Measurements from ENCODE around the gene KLHL10.
"Not testable (repeated sequence)": the region's sequence is repeated elsewhere in the genome, so short reads cannot be mapped to it uniquely, and the experiment has no call there.

Gene KLHL10

DNA sequence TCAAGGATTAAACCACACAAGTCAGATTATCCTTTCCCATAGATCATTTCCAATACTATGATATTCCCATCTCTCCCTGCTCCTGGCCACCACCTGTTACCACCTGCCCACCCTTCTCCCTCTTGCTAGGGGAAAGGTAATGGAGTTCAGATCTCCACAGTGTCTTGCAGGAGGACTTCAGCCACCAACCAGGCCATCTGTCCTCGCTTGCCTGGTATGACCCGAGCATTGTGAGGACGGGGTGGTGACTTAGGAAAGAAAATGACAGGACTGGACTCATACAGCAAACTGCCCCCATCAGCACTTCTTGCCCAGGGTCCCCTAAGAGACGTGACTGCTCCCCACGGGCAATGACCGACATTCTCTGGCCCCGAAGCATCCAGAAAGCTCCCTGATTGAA is 14.0 kb upstream of the KLHL10 start:
- Mint-ChIP-seq H3K27ac (peak overlapping the region; percentile 31), H3K4me1 (peaks cover 4 to 6% of the 10 kb centered on the region in 2 donors), H3K27me3 (peaks cover 0 to 15% of the 10 kb centered on the region in 2 donors), H3K4me3 (no peak overlapping the region), H3K9me3 (no peaks in the 10 kb centered on the region), H3K36me3 (peaks cover 10 to 13% of the 10 kb centered on the region in 2 donors)
- ATAC-seq (replicated peaks) (no peak), DNase-seq (no peak)

DNA sequence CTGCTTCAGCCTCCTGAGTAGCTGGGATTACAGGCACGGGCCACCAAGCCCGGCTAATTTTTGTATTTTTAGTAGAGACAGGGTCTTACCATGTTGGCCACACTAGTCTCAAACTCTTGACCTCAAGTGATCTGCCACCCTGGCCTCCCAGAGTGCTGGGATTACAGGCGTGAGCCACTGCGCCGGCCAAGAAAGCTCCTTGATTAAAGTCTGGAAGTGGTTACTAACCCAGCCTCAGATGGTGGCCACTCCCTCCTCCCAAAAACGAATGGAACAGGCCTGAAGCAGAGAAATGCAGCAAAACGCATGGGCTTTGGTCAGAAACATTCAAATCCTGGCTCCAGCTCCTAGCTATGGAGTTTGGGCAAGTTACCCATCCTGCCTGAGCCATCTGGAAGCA is 13.5 kb upstream of the KLHL10 start:
- H3K4me1 Mint-ChIP-seq = peaks cover 4 to 6% of the 10 kb centered on the region in 2 donors
- H3K4me3 Mint-ChIP-seq = no peak overlapping the region
- ATAC-seq (replicated peaks) (no peak), DNase-seq (no peak)
- peak overlapping the region; percentile 31 for H3K27ac Mint-ChIP-seq
- H3K36me3 Mint-ChIP-seq = peaks cover 14 to 19% of the 10 kb centered on the region in 2 donors
- H3K9me3 Mint-ChIP-seq = no peaks in the 10 kb centered on the region
- H3K27me3 Mint-ChIP-seq = peaks cover 0 to 15% of the 10 kb centered on the region in 2 donors

DNA sequence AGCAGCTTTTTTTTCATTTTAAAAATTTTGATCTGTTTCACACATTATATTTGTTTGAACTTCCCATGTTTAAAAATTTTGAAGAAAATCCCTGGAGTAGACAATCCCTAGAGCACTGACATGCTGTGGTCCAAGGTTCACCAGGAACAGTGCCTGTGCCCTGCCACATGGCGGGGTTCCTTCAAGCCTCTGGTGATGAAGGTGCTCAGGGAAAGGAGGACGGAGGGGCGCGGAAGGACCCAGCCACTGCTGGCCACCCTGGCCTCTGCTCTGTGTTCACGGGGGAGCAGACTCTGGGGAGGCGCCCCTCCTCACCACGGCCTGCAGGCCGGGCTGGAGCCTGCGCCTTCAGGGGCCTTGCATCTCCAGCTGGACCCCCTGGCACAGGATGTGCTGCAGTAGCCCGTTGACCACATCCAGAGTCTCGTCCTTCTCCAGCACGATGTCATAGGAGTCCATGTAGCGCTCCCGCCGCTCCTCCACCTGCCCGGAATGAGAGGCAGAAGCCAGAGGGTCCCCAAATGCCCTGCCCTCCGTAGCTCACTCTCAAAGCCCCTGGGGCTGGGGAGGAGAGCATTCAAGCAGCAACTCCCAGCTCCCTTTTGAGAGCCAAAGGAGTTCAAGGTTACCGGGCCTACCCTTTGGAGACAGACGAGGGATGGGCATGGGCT is 12.3 kb upstream of the KLHL10 start:
- peak overlapping the region; percentile 47 for H3K27ac Mint-ChIP-seq
- ATAC-seq (replicated peaks) = no peak

DNA sequence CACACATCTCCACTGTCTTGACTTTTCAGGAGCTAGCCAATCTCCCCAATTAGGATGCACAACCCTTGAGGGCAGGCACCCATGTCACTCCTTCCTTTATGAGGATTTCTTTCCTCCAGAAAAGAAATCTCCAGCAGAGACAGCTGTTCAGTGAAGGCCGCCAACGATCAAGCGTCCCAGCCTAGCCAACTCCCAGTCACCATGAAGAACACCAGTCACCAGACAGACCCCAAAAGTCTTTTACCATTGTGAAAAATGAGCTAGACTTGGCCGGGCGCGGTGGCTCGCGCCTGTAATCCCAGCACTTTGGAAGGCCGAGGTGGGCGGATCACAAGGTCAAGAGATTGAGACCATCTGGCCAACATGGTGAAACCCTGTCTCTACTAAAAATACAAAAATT is 7.7 kb upstream of the KLHL10 start:
- H3K27ac Mint-ChIP-seq = not testable (repeated sequence)

More for the DNA sequence above, 12.3 kb upstream of the KLHL10 start:
- H3K4me3 Mint-ChIP-seq = no peak overlapping the region
- peaks cover 0 to 6% of the 10 kb centered on the region in 2 donors for H3K4me1 Mint-ChIP-seq
- H3K36me3 Mint-ChIP-seq = peaks cover 23 to 29% of the 10 kb centered on the region in 2 donors
- peaks cover 0 to 6% of the 10 kb centered on the region in 2 donors for H3K27me3 Mint-ChIP-seq
- no peak for DNase-seq
- H3K9me3 Mint-ChIP-seq = no peaks in the 10 kb centered on the region

DNA sequence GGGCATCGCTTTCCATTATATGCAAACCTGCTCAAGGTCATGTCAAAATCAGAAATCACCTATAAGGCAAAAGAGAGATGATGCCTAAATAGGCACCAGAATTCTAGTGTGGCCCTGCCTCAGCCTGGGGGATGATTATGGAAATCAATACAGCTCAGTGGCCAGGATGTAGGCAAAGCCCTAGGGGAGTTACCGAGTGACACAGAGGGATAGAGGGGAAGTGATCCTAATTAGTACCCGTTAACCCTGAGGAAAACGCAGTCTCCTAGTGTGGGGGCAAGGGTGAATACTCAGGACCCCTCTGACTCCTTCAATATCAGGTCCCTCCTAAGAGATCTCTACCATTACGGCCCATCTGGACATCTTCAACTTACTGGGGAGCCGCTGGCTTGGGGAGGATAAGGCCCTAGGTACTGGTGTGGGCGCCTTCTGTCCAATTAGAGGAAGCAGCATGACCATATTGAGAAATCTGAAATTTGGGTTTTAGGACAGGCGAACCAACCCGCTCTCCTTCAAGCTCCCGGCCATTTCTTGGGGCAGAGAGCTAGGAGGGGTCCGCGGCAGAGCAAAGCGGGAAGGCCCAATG is 2.3 kb upstream of the KLHL10 start:
- Mint-ChIP-seq H3K4me3 (peak overlapping the region; percentile 85 to 88), H3K4me1 (peaks cover 6 to 17% of the 10 kb centered on the region in 2 donors), H3K36me3 (peaks cover 15 to 18% of the 10 kb centered on the region in 2 donors), H3K9me3 (no peaks in the 10 kb centered on the region), H3K27me3 (peaks cover 5 to 6% of the 10 kb centered on the region in 2 donors), H3K27ac (peak overlapping the region; percentile 87)
- ATAC-seq (replicated peaks) (peak; percentile 60 to 63), DNase-seq (no peak)

More for the DNA sequence above, 7.7 kb upstream of the KLHL10 start:
- not testable (repeated sequence) for H3K4me1 Mint-ChIP-seq; H3K27me3 Mint-ChIP-seq; H3K4me3 Mint-ChIP-seq; ATAC-seq (replicated peaks); H3K9me3 Mint-ChIP-seq; DNase-seq
- H3K36me3 Mint-ChIP-seq = peaks cover 37 to 47% of the 10 kb centered on the region in 2 donors

DNA sequence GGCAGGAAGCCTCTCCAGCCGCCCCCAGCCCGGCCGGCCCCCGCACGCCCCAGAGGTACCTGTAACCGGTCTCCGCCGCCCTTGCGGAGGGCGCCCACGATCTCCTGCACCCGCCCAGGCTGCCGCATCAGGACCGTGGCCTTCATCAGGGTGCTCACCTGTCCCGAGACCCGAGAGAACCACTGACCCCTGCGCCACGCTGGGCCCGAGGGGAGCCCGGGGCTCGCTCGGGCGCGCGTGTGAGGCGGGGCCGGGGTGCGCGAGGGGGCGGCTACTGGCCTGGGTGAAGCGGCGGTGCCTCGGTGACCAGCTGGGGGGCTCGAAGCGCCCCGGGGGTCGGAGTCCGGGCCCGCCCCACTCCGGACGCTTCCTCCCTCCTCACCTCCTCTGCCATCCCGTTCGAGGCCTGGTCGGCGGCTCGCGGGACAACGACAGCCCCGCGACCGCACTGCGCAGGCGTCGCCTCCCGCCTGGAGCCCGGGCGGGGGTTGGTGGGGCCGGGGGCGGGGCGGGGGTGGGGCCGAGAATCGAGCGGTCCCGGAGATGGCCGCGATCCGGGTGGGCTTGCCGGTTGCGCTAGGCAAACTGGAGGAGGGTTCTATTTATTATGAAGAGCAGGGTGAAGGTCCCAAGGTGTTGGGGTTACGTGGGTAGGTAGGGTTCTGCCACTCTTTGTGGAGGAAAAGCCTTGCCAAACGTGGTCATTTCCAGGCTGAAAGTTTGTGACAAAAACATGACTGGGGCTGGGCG is 1.6 kb upstream of the KLHL10 start, which contains the start of gene NT5C3B:
NT5C3B (minus strand) TSS at position 433 of the 750 bp plus-strand sequence; CDS start at position 394, 39 bp downstream.
- DNase-seq = peak; percentile 57
- ATAC-seq (replicated peaks) = peak; percentile 85 to 87
- H3K9me3 Mint-ChIP-seq = no peaks in the 10 kb centered on the region
- peaks cover 5 to 6% of the 10 kb centered on the region in 2 donors for H3K27me3 Mint-ChIP-seq
- H3K4me1 Mint-ChIP-seq = peaks cover 6 to 17% of the 10 kb centered on the region in 2 donors
- H3K27ac Mint-ChIP-seq = peak within 1 kb of the TSS; percentile 87
- H3K36me3 Mint-ChIP-seq = peaks cover 10 to 13% of the 10 kb centered on the region in 2 donors
- H3K4me3 Mint-ChIP-seq = peak within 1 kb of the TSS; percentile 85 to 88

DNA sequence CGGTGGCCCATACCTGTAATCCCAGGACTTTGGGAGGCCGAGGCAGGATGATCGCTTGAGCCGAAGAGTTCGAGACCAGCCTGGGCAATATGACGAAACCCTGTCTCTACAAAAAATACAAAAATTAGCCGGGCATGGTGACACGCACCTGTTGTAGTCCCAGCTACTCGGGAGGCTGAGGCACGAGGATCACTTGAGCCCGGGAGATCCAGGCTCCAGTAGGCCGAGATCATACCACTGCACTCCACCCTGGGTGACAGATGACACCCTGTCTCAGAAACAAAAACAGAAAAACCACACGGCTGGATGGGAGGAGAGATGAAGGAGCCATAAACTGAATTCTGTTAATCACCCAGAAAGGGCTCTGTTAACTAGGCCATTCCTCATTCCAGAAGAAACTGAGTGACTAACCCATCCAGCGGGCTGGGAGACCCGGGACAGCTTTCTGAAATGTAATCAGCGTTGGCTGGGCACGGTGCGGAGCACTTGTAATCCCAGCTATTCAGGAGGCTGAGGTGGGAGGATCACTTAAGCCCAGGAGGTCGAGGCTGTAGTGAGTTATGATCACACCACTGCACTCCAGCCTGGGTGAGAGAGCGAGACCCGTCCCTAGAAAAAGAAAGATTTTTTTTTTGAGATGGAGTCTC is 952 bp upstream of the KLHL10 start:
- no peak for ATAC-seq (replicated peaks)
- H3K27ac Mint-ChIP-seq = peak overlapping the region; percentile 31
- H3K4me1 Mint-ChIP-seq = peaks cover 6 to 17% of the 10 kb centered on the region in 2 donors

DNA sequence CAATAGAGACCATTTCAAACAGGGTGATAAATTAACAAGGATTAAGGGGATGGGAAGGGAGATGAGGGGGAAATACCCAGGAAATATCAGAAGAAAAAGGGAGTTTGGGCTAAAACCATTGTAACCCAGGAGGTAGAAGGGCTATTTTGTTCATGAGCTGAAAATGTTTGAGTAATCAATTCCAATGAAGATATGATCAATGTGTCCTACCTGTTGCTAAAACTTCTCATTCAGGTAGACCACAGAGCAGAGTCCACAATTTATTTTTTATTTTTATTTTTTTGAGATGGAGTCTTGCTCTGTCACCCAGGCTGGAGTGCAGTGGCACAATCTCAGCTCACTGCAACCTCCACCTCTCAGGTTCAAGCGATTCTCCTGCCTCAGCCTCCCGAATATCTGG is 1.8 kb downstream of the KLHL10 start:
- H3K27me3 Mint-ChIP-seq; DNase-seq; H3K36me3 Mint-ChIP-seq; H3K27ac Mint-ChIP-seq; ATAC-seq (replicated peaks); H3K9me3 Mint-ChIP-seq; H3K4me3 Mint-ChIP-seq: not testable (repeated sequence)
- H3K4me1 Mint-ChIP-seq = peaks cover 6 to 17% of the 10 kb centered on the region in 2 donors

More for the DNA sequence above, 952 bp upstream of the KLHL10 start:
- H3K36me3 Mint-ChIP-seq = peaks cover 4 to 7% of the 10 kb centered on the region in 2 donors
- H3K4me3 Mint-ChIP-seq = peak overlapping the region; percentile 85 to 88
- H3K27me3 Mint-ChIP-seq = peaks cover 5 to 6% of the 10 kb centered on the region in 2 donors
- DNase-seq = no peak
- no peaks in the 10 kb centered on the region for H3K9me3 Mint-ChIP-seq

DNA sequence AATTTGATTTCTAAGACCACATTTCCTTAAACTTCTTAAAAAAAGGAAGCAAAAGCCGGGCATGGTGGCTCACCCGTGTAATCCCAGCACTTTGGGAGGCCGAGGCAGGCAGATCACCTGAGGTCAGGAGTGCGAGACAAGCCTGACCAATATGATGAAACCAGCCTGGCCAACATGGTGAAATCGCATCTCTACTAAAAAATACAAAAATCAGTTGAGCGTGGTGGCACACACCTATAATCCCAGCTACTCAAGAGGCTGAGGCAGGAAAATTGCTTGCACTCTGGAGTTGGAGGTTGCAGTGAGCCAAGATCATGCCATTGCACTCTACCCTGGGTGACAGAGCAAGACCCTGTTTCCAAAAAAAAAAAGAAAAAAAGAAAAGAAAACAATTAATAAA is 3.2 kb downstream of the KLHL10 start:
- DNase-seq; H3K9me3 Mint-ChIP-seq; H3K4me3 Mint-ChIP-seq; H3K4me1 Mint-ChIP-seq; ATAC-seq (replicated peaks); H3K27me3 Mint-ChIP-seq; H3K36me3 Mint-ChIP-seq; H3K27ac Mint-ChIP-seq: not testable (repeated sequence)

DNA sequence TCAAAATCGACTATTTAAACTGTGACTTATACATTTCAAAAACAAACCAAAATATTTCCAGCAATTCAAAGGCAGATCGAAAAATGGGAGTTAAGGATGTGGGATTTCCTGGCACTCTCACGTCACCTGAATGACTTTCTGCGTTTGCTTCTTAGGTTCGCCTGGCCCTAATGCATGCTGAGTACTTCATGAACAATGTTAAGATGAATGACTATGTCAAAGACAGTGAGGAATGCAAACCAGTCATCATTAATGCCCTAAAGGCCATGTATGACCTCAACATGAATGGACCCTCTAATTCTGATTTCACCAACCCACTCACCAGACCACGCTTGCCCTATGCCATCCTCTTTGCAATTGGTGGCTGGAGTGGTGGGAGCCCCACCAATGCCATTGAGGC is 7.3 kb downstream of the KLHL10 start:
- Mint-ChIP-seq H3K36me3 (peaks cover 2 to 10% of the 10 kb centered on the region in 2 donors), H3K27me3 (no peaks in the 10 kb centered on the region), H3K4me1 (no peaks in the 10 kb centered on the region), H3K4me3 (no peak overlapping the region), H3K9me3 (no peaks in the 10 kb centered on the region), H3K27ac (no peak overlapping the region)
- ATAC-seq (replicated peaks) (no peak), DNase-seq (no peak)

DNA sequence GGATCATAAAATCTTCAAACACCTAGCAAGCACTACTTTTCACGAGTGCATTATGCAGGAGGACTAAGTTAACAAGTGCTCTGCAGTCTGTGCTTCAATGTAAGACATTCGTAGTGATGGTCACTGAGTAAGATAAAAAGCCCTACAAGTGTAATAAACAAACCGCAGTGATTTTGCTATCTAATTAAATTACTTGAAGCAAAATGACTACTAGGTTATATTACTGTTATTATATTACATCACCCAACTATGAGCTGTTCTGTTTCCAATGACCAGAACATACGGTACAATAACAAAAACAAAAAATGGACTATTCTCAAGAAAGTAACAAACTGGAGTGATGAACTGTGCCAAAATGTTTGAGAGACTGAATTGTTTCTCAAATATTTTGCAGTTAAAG is 11.2 kb downstream of the KLHL10 start:
- no peak for ATAC-seq (replicated peaks)
- Mint-ChIP-seq H3K4me1 (peaks cover 0 to 5% of the 10 kb centered on the region in 2 donors), H3K9me3 (no peaks in the 10 kb centered on the region), H3K36me3 (peaks cover 11 to 16% of the 10 kb centered on the region in 2 donors), H3K27ac (no peak overlapping the region), H3K4me3 (no peak overlapping the region), H3K27me3 (no peaks in the 10 kb centered on the region)
- no peak for DNase-seq

DNA sequence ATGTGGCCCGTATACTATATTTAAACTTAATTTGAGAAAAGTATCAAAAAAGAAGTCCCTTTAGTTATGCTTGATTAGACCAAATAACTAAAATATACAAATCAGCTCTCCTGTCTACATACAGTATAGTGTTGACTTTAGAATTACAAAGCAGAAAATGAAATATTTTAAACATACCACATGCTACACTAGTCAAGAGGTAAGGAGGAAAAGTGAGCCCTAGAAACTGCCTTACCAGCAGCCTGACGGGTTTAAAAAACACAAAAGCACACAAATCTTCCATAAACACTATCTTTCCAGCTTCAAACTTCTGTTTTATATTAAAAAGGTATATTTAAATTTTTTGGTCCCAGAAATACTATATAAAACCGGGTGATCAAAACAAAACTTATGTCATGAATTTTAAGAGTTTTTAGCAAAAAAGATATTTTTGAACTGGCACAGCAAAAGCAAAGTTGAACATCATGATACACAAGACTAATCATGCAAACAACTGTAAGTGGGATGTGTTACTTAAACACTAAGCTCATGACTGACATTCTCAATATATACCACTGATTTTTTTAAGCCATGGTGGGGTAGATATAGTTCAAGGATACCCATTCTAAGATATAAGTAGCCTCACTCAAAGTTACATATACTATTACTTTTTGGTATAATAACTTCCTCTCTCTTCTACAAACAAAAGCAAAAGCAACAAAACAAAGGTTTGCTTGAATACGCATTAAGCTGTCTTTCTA is 11.8 kb downstream of the KLHL10 start:
- no peak overlapping the region for H3K4me3 Mint-ChIP-seq
- no peaks in the 10 kb centered on the region for H3K27me3 Mint-ChIP-seq

DNA sequence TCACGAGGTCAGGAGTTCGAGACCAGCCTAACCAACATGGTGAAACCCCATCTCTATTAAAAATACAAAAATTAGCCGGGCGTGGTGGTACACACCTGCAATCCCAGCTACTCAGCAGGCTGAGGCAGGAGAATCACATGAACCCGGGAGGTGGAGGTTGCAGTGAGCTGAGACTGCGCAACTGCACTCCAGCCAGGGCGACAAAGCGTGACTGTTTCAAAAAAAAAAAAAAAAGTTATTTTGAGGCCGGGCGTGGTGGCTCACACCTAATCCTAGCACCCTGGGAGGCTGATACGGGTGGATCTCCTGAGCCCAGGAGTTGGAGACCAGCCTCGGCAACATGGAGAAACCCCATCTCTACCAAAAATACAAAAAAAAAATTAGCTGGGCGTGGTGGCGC is 13.8 kb downstream of the KLHL10 start:
- H3K36me3 Mint-ChIP-seq = peaks cover 15 to 24% of the 10 kb centered on the region in 2 donors

More for the DNA sequence above, 11.8 kb downstream of the KLHL10 start:
- Mint-ChIP-seq H3K27ac (no peak overlapping the region), H3K36me3 (peaks cover 15 to 21% of the 10 kb centered on the region in 2 donors), H3K4me1 (peaks cover 0 to 5% of the 10 kb centered on the region in 2 donors), H3K9me3 (no peaks in the 10 kb centered on the region)
- DNase-seq = no peak
- no peak for ATAC-seq (replicated peaks)

More for the DNA sequence above, 13.8 kb downstream of the KLHL10 start:
- not testable (repeated sequence) for H3K4me3 Mint-ChIP-seq; H3K27me3 Mint-ChIP-seq; H3K27ac Mint-ChIP-seq; DNase-seq; H3K4me1 Mint-ChIP-seq; H3K9me3 Mint-ChIP-seq; ATAC-seq (replicated peaks)

All from stimulated activated naive B cell treated with anti-CD40 and anti-IgM and Interleukin-4, amounts not matched to agents 10 μg/mL and 1 μg/mL and 100 μg/mL, for 72 hours (primary cell).